ENCODE data around the gene P2RX2.

P2RX2 gene

GRCh38 chr12:132619386-132620112 lies 973 bp downstream of the P2RX2 start:
- Mint-ChIP-seq H3K27me3 (peaks cover 21% of the 10 kb centered on the region), H3K4me3 (no peak overlapping the region), H3K27ac (no peak overlapping the region), H3K4me1 (peaks cover 14% of the 10 kb centered on the region), H3K36me3 (peaks cover 3% of the 10 kb centered on the region), H3K9me3 (no peaks in the 10 kb centered on the region)

- Mint-ChIP-seq H3K27ac (no peak overlapping the region), H3K4me1 (peaks cover 8% of the 10 kb centered on the region), H3K27me3 (peaks cover 18% of the 10 kb centered on the region), H3K4me3 (no peak overlapping the region), H3K9me3 (no peaks in the 10 kb centered on the region), H3K36me3 (peaks cover 6% of the 10 kb centered on the region)
These were observed 1.7 kb downstream of the P2RX2 start for GRCh38 chr12:132620113-132620898.

- Mint-ChIP-seq H3K4me1 (peaks cover 8% of the 10 kb centered on the region), H3K36me3 (peaks cover 6% of the 10 kb centered on the region), H3K27ac (no peak overlapping the region)
These were observed 2.5 kb downstream of the P2RX2 start for GRCh38 chr12:132620899-132621656.

GRCh38 chr12:132621657-132622435 lies 3.3 kb downstream of the P2RX2 start:
- H3K27me3 Mint-ChIP-seq: peaks cover 11% of the 10 kb centered on the region
- H3K4me1 Mint-ChIP-seq: peaks cover 8% of the 10 kb centered on the region
- H3K9me3 Mint-ChIP-seq: no peaks in the 10 kb centered on the region
- H3K27ac Mint-ChIP-seq: no peak overlapping the region
- no peak overlapping the region for H3K4me3 Mint-ChIP-seq
- peaks cover 6% of the 10 kb centered on the region for H3K36me3 Mint-ChIP-seq

More at GRCh38 chr12:132620899-132621656, 2.5 kb downstream of the P2RX2 start:
- Mint-ChIP-seq H3K27me3 (peaks cover 14% of the 10 kb centered on the region), H3K4me3 (no peak overlapping the region), H3K9me3 (no peaks in the 10 kb centered on the region)

GRCh38 chr12:132622437-132623071 lies 4.0 kb downstream of the P2RX2 start:
- H3K4me3 Mint-ChIP-seq: no peak overlapping the region
- no peak overlapping the region for H3K27ac Mint-ChIP-seq
- peaks cover 7% of the 10 kb centered on the region for H3K4me1 Mint-ChIP-seq

GRCh38 chr12:132623072-132623869 lies 4.7 kb downstream of the P2RX2 start:
- Mint-ChIP-seq H3K4me1 (peaks cover under 1% of the 10 kb centered on the region), H3K27me3 (no peaks in the 10 kb centered on the region), H3K27ac (no peak overlapping the region), H3K36me3 (peaks cover 3% of the 10 kb centered on the region), H3K9me3 (no peaks in the 10 kb centered on the region), H3K4me3 (no peak overlapping the region)

More at GRCh38 chr12:132622437-132623071, 4.0 kb downstream of the P2RX2 start:
- Mint-ChIP-seq H3K36me3 (peaks cover 4% of the 10 kb centered on the region), H3K9me3 (no peaks in the 10 kb centered on the region), H3K27me3 (peaks cover 6% of the 10 kb centered on the region)

- no peaks in the 10 kb centered on the region for H3K4me1 Mint-ChIP-seq
- no peak overlapping the region for H3K4me3 Mint-ChIP-seq
- no peaks in the 10 kb centered on the region for H3K9me3 Mint-ChIP-seq
- peaks cover 3% of the 10 kb centered on the region for H3K36me3 Mint-ChIP-seq
- no peak overlapping the region for H3K27ac Mint-ChIP-seq
- H3K27me3 Mint-ChIP-seq: no peaks in the 10 kb centered on the region
These were observed 5.7 kb downstream of the P2RX2 start for GRCh38 chr12:132624186-132624855.

- H3K4me1 Mint-ChIP-seq: no peaks in the 10 kb centered on the region
- H3K4me3 Mint-ChIP-seq: no peak overlapping the region
- no peak overlapping the region for H3K27ac Mint-ChIP-seq
- no peaks in the 10 kb centered on the region for H3K27me3 Mint-ChIP-seq
- no peaks in the 10 kb centered on the region for H3K9me3 Mint-ChIP-seq
- peaks cover 6% of the 10 kb centered on the region for H3K36me3 Mint-ChIP-seq
These were observed 6.5 kb downstream of the P2RX2 start for GRCh38 chr12:132624910-132625630.

- Mint-ChIP-seq H3K27me3 (no peaks in the 10 kb centered on the region), H3K4me1 (no peaks in the 10 kb centered on the region), H3K27ac (no peak overlapping the region), H3K9me3 (no peaks in the 10 kb centered on the region), H3K4me3 (no peak overlapping the region), H3K36me3 (peaks cover 10% of the 10 kb centered on the region)
These were observed 7.3 kb downstream of the P2RX2 start for GRCh38 chr12:132625731-132626430.

GRCh38 chr12:132629330-132629729 lies 10.8 kb downstream of the P2RX2 start:
- Mint-ChIP-seq H3K4me1 (no peaks in the 10 kb centered on the region), H3K4me3 (no peak overlapping the region), H3K36me3 (peaks cover 12% of the 10 kb centered on the region), H3K27ac (no peak overlapping the region), H3K27me3 (no peaks in the 10 kb centered on the region), H3K9me3 (no peaks in the 10 kb centered on the region)

GRCh38 chr12:132630672-132631071 lies 12.1 kb downstream of the P2RX2 start:
- Mint-ChIP-seq H3K9me3 (no peaks in the 10 kb centered on the region), H3K27ac (no peak overlapping the region), H3K4me3 (no peak overlapping the region), H3K36me3 (peaks cover 19% of the 10 kb centered on the region), H3K4me1 (no peaks in the 10 kb centered on the region), H3K27me3 (no peaks in the 10 kb centered on the region)

- Mint-ChIP-seq H3K4me1 (no peaks in the 10 kb centered on the region), H3K27me3 (no peaks in the 10 kb centered on the region), H3K4me3 (no peak overlapping the region), H3K36me3 (peaks cover 20% of the 10 kb centered on the region), H3K27ac (no peak overlapping the region), H3K9me3 (no peaks in the 10 kb centered on the region)
These were observed 13.1 kb downstream of the P2RX2 start for GRCh38 chr12:132631666-132632065.

All from activated naive CD4-positive, alpha-beta T cell treated with anti-CD3 and anti-CD28 coated beads, Interleukin-2, amount 50 U/mL, for 24 hours (primary cell).